OCI-LY7 (cell line): Measurements from ENCODE around the gene ATXN10. TPM values are rescaled to one million over a fixed set of nuclear protein-coding genes. Genes with fewer than 3 reads are reported as not detected.

Experiments used
- BruUV-seq: library from RNA; stranded (reverse); fragments of 400-500 nt; replicated peaks from 2 replicates; lab custom pipeline; 2021; lab: Mats Ljungman, UMichigan
- CTCF ChIA-PET: fragments of 300-600 bp; sonication (Branson Sonifier 250); formaldehyde crosslinking; loops from one replicate; lab custom pipeline; 2022; ENCODE audit warnings: antibody characterized with exemption; ENCODE audit not compliant: unreplicated experiment; lab: Charles Lee
- POLR2A ChIA-PET: fragments of 300-600 bp; sonication (Branson Sonifier 250); formaldehyde crosslinking; loops from one replicate; lab custom pipeline; 2022; ENCODE audit warnings: antibody characterized with exemption; lab: Charles Lee
- DNase-seq: peaks from one replicate; pipeline ENCODE4 v3.0.0-alpha.2; 2015; ENCODE audit warnings: low spot score
- H2AFZ ChIP-seq: fragments of 200-600 bp; sonication (generic), shearing (Covaris generic); 2 replicates; pipeline ENCODE4 v1.6.1; 2014; ENCODE audit warnings: mild to moderate bottlenecking, antibody characterized with exemption, low read length, moderate library complexity
- H3K27ac ChIP-seq: fragments of 200-600 bp; sonication (generic); 2 replicates; pipeline ENCODE4 v1.5.1; 2014; ENCODE audit warnings: mixed run types, low read depth, mild to moderate bottlenecking, moderate library complexity, low read length, inconsistent platforms; ENCODE audit not compliant: poor library complexity, severe bottlenecking
- H3K36me3 ChIP-seq: fragments of 200-600 bp; sonication (generic); 2 replicates; pipeline ENCODE4 v1.6.1; 2014; ENCODE audit warnings: mild to moderate bottlenecking, antibody characterized with exemption, low read length, moderate library complexity, mixed read lengths; ENCODE audit not compliant: insufficient read depth
- H3K4me1 ChIP-seq: fragments of 200-600 bp; sonication (generic); 2 replicates; pipeline ENCODE4 v1.5.1; 2014; ENCODE audit warnings: mild to moderate bottlenecking, low read length; ENCODE audit not compliant: insufficient read depth, poor library complexity, severe bottlenecking
- H3K4me2 ChIP-seq: fragments of 200-600 bp; sonication (generic); 2 replicates; pipeline ENCODE4 v1.6.1; 2014; ENCODE audit warnings: mild to moderate bottlenecking, low read length
- H3K4me3 ChIP-seq: fragments of 200-600 bp; sonication (generic); 2 replicates; pipeline ENCODE4 v1.5.1; 2014; ENCODE audit warnings: mild to moderate bottlenecking, low read depth, low read length; ENCODE audit not compliant: poor library complexity, severe bottlenecking
- H3K79me2 ChIP-seq: fragments of 200-600 bp; sonication (generic); 2 replicates; pipeline ENCODE4 v1.6.1; 2016; ENCODE audit warnings: low read depth, mild to moderate bottlenecking, low read length, moderate library complexity, mixed read lengths; ENCODE audit not compliant: insufficient read depth
- H3K9me2 ChIP-seq: fragments of 200-600 bp; sonication (generic); 2 replicates; pipeline ENCODE4 v1.6.1; 2016; ENCODE audit warnings: mild to moderate bottlenecking, low read length, mixed read lengths; ENCODE audit not compliant: insufficient read depth
- H3K9me3 ChIP-seq: fragments of 200-600 bp; sonication (generic); 2 replicates; pipeline ENCODE4 v1.6.1; 2014; ENCODE audit warnings: mild to moderate bottlenecking, mixed run types, low read length, mixed read lengths
- H4K20me1 ChIP-seq: fragments of 200-600 bp; sonication (generic); 2 replicates; pipeline ENCODE4 v1.6.1; 2014; ENCODE audit warnings: mild to moderate bottlenecking, antibody characterized with exemption, low read length, moderate library complexity, mixed read lengths; ENCODE audit not compliant: insufficient read depth
- EZH2phosphoT487 ChIP-seq: fragments of 200-600 bp; sonication (generic); IDR thresholded peaks from 2 replicates; pipeline ENCODE4 v1.6.1; 2018; ENCODE audit warnings: low read depth, borderline replicate concordance, mild to moderate bottlenecking, mixed run types, antibody characterized with exemption, low read length, moderate library complexity, mixed read lengths
- intact Hi-C: fragments of 100-400 bp; cut with micrococcal nuclease; formaldehyde crosslinking; loops from one replicate; pipeline ENCODE4 v1.10.0; 2022; ENCODE audit not compliant: unreplicated experiment
- total RNA-seq, 2 experiments: library from RNA; depleted of rRNA in 1 of 2; stranded (reverse); fragments of >200 nt in 1 of 2; shearing (Covaris generic) in 1 of 2; gene quantifications; 2 replicates each; pipeline ENCODE4 v1.2.3, GENCODE V29; 2014 to 2022
- TF ChIP-seq, protein P1 (sequence below): fragments of 200-600 bp; sonication (generic); conservative IDR thresholded peaks from 2 replicates; pipeline ENCODE4 v1.5.1; 2014; ENCODE audit warnings: mild to moderate bottlenecking, antibody characterized with exemption, low read length, moderate library complexity, mixed read lengths

ATXN10 gene
- total RNA-seq, 2 experiments from 2014 or later, result 66.1 to 197 TPM

DNA sequence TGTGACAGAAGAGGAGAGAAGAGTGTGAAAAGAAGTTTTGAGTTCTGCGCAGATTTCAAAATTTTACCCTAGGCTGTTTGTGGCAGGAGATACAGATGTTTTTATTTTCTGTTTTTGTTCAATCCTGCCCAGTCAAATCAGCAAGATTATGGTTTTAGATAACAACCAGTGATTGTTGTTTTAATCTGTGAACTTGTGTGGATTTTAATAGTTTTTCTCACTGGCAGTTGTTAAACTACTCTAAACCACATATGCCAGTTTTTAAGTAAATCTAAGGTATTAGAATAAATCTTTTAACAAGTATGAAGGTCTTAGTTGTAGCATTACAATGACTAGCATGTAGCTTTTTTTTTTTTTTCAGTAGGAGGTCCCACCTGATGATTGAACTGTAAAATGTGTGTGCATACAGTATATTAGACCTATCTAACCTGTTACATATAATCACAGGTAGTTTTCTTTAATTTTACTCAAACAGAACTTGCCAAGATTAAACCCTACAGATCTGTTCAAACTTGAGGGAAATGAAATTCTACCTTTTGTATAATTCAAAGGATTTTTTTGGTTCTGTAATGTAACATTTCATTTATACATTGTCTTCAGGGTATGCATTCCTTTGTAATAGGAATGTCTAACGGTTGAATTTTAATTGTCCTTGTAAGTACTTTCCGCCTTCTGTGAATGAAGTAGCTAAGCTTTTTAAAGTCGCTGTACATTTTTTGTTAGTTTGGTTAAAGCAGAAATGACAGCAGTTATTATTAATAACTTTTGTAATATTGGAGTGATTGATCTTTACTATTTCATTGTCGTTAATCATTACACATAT is 13.3 kb downstream of the ATXN10 start:
- intact Hi-C loops, result no loop called here
- no peak overlapping the region for H3K27ac ChIP-seq
- POLR2A ChIA-PET, result interaction anchor here (0.5 to 1.0 kb wide), 6 partner anchors 11 to 895 kb away, joined by 3 to 4 read pairs (median 3); no protein-coding TSS in a partner anchor
- H3K9me3 ChIP-seq, result no peaks in the 10 kb centered on the region
- DNase-seq, result no peak
- peaks cover 89% of the 10 kb centered on the region for H3K79me2 ChIP-seq
- no peak overlapping the region for H3K4me3 ChIP-seq
- H3K4me2 ChIP-seq, result peak overlapping the region; percentile 37; the same call in 1 of the 2 replicates
- no peak overlapping the region for H2AFZ ChIP-seq
- H3K4me1 ChIP-seq, result peaks cover 35% of the 10 kb centered on the region
- TF ChIP-seq, protein P1, sequence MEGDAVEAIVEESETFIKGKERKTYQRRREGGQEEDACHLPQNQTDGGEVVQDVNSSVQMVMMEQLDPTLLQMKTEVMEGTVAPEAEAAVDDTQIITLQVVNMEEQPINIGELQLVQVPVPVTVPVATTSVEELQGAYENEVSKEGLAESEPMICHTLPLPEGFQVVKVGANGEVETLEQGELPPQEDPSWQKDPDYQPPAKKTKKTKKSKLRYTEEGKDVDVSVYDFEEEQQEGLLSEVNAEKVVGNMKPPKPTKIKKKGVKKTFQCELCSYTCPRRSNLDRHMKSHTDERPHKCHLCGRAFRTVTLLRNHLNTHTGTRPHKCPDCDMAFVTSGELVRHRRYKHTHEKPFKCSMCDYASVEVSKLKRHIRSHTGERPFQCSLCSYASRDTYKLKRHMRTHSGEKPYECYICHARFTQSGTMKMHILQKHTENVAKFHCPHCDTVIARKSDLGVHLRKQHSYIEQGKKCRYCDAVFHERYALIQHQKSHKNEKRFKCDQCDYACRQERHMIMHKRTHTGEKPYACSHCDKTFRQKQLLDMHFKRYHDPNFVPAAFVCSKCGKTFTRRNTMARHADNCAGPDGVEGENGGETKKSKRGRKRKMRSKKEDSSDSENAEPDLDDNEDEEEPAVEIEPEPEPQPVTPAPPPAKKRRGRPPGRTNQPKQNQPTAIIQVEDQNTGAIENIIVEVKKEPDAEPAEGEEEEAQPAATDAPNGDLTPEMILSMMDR, result no peak
- no peak for TF ChIP-seq EZH2phosphoT487
- H4K20me1 ChIP-seq, result peaks cover 44% of the 10 kb centered on the region
- CTCF ChIA-PET, result no interaction called here
- peaks cover 13% of the 10 kb centered on the region for H3K36me3 ChIP-seq
- BruUV-seq, result no TSS peak
- H3K9me2 ChIP-seq, result no peaks in the 10 kb centered on the region

DNA sequence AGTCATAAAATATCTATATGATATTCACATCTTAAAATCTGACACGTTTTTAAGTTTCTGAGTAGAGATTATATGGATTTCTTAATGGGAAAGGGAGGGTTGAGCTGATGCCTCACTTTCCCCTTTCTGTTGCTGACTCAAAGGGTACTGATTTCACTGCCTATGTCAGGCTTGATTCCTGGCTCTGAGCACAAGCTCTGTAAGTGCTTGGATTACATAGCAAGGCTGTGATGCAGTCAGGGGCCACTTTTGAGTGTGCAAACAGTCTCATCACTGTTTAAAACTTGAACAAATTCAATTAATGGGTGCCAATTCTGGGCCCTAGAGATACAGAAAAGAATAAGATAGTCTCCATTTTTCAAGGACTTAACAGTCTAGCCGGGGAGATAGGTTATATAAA is 14.4 kb downstream of the ATXN10 start:
- intact Hi-C loops, result no loop called here
- POLR2A ChIA-PET, result interaction anchor here (1.0 kb wide), 1 partner anchor 10 kb away, joined by 3 read pairs; no protein-coding TSS in a partner anchor
- TF ChIP-seq EZH2phosphoT487, result no peak
- TF ChIP-seq, protein P1, result no peak
- Histone ChIP-seq H3K4me3 (no peak overlapping the region), H2AFZ (no peak overlapping the region), H4K20me1 (peaks cover 41% of the 10 kb centered on the region), H3K36me3 (peaks cover 23% of the 10 kb centered on the region), H3K9me2 (no peaks in the 10 kb centered on the region), H3K9me3 (no peaks in the 10 kb centered on the region), H3K4me2 (no peak overlapping the region), H3K4me1 (peaks cover 33% of the 10 kb centered on the region), H3K27ac (no peak overlapping the region), H3K79me2 (peaks cover 87% of the 10 kb centered on the region)
- DNase-seq, result no peak
- BruUV-seq, result no TSS peak
- CTCF ChIA-PET, result no interaction called here

- Histone ChIP-seq H3K4me3 (no peak overlapping the region), H3K9me2 (no peaks in the 10 kb centered on the region), H2AFZ (no peak overlapping the region), H3K27ac (no peak overlapping the region), H3K79me2 (peaks cover 80% of the 10 kb centered on the region; the same call in 1 of the 2 replicates), H4K20me1 (peaks cover 36% of the 10 kb centered on the region), H3K4me2 (no peak overlapping the region), H3K4me1 (peaks cover 25% of the 10 kb centered on the region), H3K36me3 (peaks cover 32% of the 10 kb centered on the region), H3K9me3 (no peaks in the 10 kb centered on the region)
- no TSS peak for BruUV-seq
- ChIA-PET POLR2A (no interaction called here), CTCF (no interaction called here)
- TF ChIP-seq, protein P1, result no peak
- TF ChIP-seq EZH2phosphoT487, result no peak
- intact Hi-C loops, result no loop called here
- no peak for DNase-seq
Observed at GRCh38 chr22:45686836-45687235, 15.2 kb downstream of the ATXN10 start.
